HUES64 (cell line): ENCODE measurements around the gene APIP.

Experiments used
- H3K27ac ChIP-seq: 2 replicates; pipeline ENCODE4 v1.7.0; 2013; ENCODE audit warnings: low read depth, low read length, inconsistent platforms
- H3K27me3 ChIP-seq: 2 replicates; pipeline ENCODE4 v1.6.1; 2013; ENCODE audit warnings: mild to moderate bottlenecking, low read length; ENCODE audit not compliant: insufficient read depth
- H3K36me3 ChIP-seq: 2 replicates; pipeline ENCODE4 v1.6.1; 2013; ENCODE audit warnings: mild to moderate bottlenecking, low read length; ENCODE audit not compliant: insufficient read depth
- H3K4me1 ChIP-seq: 2 replicates; pipeline ENCODE4 v1.6.1; 2013; ENCODE audit warnings: mild to moderate bottlenecking, low read length, moderate library complexity; ENCODE audit not compliant: insufficient read depth
- H3K4me3 ChIP-seq: 2 replicates; pipeline ENCODE4 v1.5.1; 2013; ENCODE audit warnings: mild to moderate bottlenecking, low read length, moderate library complexity
- H3K9ac ChIP-seq: 2 replicates; pipeline ENCODE4 v1.6.1; 2013; ENCODE audit warnings: mild to moderate bottlenecking, low read depth, low read length
- H3K9me3 ChIP-seq: 2 replicates; pipeline ENCODE4 v1.6.1; 2013; ENCODE audit warnings: low read depth, low read length; ENCODE audit not compliant: insufficient read depth
- WGBS: fragments of 150-250, 120-280 bp; methylation state at CpG from one replicate; pipeline ENCODE4 v1.1.7; 2013; ENCODE audit warnings: missing lambda C conversion rate; 5-methylcytosine and 5-hydroxymethylcytosine counted together

Gene APIP

DNA sequence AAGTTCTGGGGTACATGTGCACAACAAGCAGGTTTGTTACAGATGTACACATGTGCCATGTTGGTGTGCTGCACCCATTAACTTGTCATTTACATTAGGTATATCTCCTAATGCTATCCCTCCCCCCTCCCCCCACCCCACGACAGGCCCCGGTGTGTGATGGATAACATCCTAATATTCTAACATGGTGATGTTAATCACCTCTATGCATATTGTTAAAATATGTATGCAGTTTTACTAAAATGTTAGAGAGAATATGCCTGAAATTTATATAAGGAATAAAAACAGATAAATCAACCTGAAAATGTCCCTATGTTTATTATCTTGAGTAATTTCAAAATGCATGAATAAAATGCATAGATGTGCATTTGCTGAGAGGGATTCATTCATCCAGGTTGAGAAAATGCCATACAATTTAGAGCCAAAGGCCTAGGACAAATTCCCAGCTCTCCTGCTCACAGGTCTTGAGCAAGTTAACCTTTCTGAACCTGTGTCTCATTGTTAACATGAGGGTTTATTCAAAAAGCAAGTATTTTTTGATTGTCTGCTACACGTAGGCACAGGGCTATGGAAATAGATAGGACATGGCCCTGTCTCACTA is 38.7 kb downstream of the APIP start:
- WGBS = 95% methylated on average over 1 of the region's 3 CpGs
- peaks cover 27% of the 10 kb centered on the region for H3K36me3 ChIP-seq
- no peak overlapping the region for H3K4me3 ChIP-seq
- H3K4me1 ChIP-seq = no peaks in the 10 kb centered on the region
- H3K27ac ChIP-seq = no peak overlapping the region
- no peaks in the 10 kb centered on the region for H3K27me3 ChIP-seq
- no peak overlapping the region for H3K9ac ChIP-seq
- no peaks in the 10 kb centered on the region for H3K9me3 ChIP-seq

GRCh38 chr11:34874202-34874601 is 42.0 kb downstream of the APIP start:
- Histone ChIP-seq H3K4me1 (no peaks in the 10 kb centered on the region), H3K4me3 (no peak overlapping the region), H3K36me3 (peaks cover 11% of the 10 kb centered on the region), H3K27me3 (no peaks in the 10 kb centered on the region), H3K9ac (no peak overlapping the region), H3K27ac (no peak overlapping the region), H3K9me3 (no peaks in the 10 kb centered on the region)
- 97% methylated on average over 4 of the region's 4 CpGs for WGBS

GRCh38 chr11:34870548-34871196 is 45.5 kb downstream of the APIP start:
- H3K4me1 ChIP-seq = no peaks in the 10 kb centered on the region
- 97% methylated on average over 4 of the region's 5 CpGs for WGBS
- H3K27me3 ChIP-seq = no peaks in the 10 kb centered on the region
- no peak overlapping the region for H3K9ac ChIP-seq
- peaks cover 6% of the 10 kb centered on the region; the same call in 1 of the 2 replicates for H3K36me3 ChIP-seq
- H3K27ac ChIP-seq = no peak overlapping the region
- no peaks in the 10 kb centered on the region for H3K9me3 ChIP-seq
- no peak overlapping the region for H3K4me3 ChIP-seq

DNA sequence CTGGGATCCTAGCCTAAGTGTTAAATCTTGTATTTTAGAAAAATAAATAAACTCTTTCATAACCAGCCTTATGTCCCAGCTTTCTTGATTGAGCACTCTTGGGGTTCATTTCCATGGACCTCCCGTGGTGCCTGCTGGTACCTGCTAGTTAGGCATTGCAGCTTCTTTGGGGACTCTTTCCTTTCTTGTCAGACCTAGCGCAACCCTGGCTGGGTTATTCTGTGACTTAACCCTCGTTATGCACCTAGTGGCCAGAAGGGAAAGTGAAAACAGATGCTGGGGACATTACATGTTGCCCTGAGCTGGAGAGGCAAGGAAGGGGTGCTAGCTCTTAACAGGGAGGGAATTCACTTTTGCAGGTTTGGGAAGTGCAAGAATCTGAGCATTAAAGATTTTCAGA is 46.8 kb downstream of the APIP start:
- no peaks in the 10 kb centered on the region for H3K9me3 ChIP-seq

DNA sequence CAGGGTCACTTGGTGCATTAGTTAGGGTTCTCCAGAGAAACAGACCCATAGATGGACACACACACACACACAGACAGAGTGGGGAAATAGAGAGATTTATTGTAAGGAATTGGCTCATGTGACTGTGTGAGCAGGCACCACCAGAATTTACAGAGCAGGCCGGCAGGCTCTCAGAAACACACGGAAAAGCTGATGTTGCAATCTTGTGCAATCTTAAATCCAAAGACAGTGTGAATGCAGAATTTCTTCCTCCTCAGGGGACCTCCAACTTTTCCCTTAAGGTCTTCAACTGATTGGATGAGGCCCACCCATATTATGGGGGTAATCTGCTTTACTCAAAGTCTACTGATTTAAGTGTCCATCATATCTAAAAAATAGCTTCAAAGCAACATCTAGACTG is 49.8 kb downstream of the APIP start:
- Histone ChIP-seq H3K36me3 (no peaks in the 10 kb centered on the region), H3K9me3 (no peaks in the 10 kb centered on the region), H3K27me3 (no peaks in the 10 kb centered on the region), H3K27ac (no peak overlapping the region), H3K9ac (no peak overlapping the region), H3K4me1 (no peaks in the 10 kb centered on the region), H3K4me3 (no peak overlapping the region)
- WGBS = 100% methylated on average over 2 of the region's 2 CpGs

More for the DNA sequence above, 46.8 kb downstream of the APIP start:
- Histone ChIP-seq H3K27me3 (no peaks in the 10 kb centered on the region), H3K36me3 (no peaks in the 10 kb centered on the region), H3K4me1 (no peaks in the 10 kb centered on the region), H3K27ac (no peak overlapping the region), H3K9ac (no peak overlapping the region), H3K4me3 (no peak overlapping the region)
- WGBS = 71% methylated on average over 3 of the region's 3 CpGs

- H3K27ac ChIP-seq = no peak overlapping the region
- no peaks in the 10 kb centered on the region for H3K4me1 ChIP-seq
- no peaks in the 10 kb centered on the region for H3K36me3 ChIP-seq
- no peak overlapping the region for H3K4me3 ChIP-seq
- H3K9ac ChIP-seq = no peak overlapping the region
- H3K9me3 ChIP-seq = no peaks in the 10 kb centered on the region
- WGBS = 97% methylated on average over 3 of the region's 3 CpGs
- no peaks in the 10 kb centered on the region for H3K27me3 ChIP-seq
Observed at GRCh38 chr11:34865261-34865660, 50.9 kb downstream of the APIP start.

- no peaks in the 10 kb centered on the region for H3K9me3 ChIP-seq
- H3K4me1 ChIP-seq = no peaks in the 10 kb centered on the region
- H3K9ac ChIP-seq = no peak overlapping the region
- H3K36me3 ChIP-seq = no peaks in the 10 kb centered on the region
- H3K27me3 ChIP-seq = no peaks in the 10 kb centered on the region
- no peak overlapping the region for H3K27ac ChIP-seq
- no peak overlapping the region for H3K4me3 ChIP-seq
- 84% methylated on average over 2 of the region's 2 CpGs for WGBS
Observed at GRCh38 chr11:34864424-34864823, 51.8 kb downstream of the APIP start.

DNA sequence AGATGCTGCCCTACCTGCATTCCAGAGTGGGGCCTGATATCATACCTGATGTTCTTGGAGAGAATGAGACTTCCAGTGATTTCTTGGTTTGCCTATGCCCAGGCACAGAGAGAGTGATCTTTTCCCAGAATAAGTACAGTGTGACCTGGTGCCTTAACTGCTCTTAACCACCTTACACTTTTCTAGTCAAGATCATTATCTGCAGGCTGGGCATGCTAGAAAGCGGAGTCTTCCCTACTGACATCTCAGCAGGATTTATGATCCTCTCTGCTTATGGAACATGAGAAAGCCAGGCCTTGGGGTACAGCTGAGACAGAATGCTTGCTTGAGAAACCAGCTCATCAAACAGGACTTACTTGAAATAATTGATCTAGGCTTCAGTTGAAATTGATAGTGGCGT is 53.1 kb downstream of the APIP start:
- no peaks in the 10 kb centered on the region for H3K4me1 ChIP-seq
- H3K4me3 ChIP-seq = no peak overlapping the region
- WGBS = 97% methylated on average over 1 of the region's 2 CpGs
- H3K9me3 ChIP-seq = no peaks in the 10 kb centered on the region
- H3K9ac ChIP-seq = no peak overlapping the region
- H3K27ac ChIP-seq = no peak overlapping the region
- H3K27me3 ChIP-seq = no peaks in the 10 kb centered on the region
- no peaks in the 10 kb centered on the region for H3K36me3 ChIP-seq

GRCh38 chr11:34860518-34860917 is 55.7 kb downstream of the APIP start:
- H3K9me3 ChIP-seq = no peaks in the 10 kb centered on the region
- no peaks in the 10 kb centered on the region for H3K36me3 ChIP-seq
- H3K27me3 ChIP-seq = no peaks in the 10 kb centered on the region
- H3K9ac ChIP-seq = no peak overlapping the region
- WGBS = 95% methylated on average over 4 of the region's 4 CpGs
- no peak overlapping the region for H3K27ac ChIP-seq
- H3K4me1 ChIP-seq = no peaks in the 10 kb centered on the region
- no peak overlapping the region for H3K4me3 ChIP-seq

DNA sequence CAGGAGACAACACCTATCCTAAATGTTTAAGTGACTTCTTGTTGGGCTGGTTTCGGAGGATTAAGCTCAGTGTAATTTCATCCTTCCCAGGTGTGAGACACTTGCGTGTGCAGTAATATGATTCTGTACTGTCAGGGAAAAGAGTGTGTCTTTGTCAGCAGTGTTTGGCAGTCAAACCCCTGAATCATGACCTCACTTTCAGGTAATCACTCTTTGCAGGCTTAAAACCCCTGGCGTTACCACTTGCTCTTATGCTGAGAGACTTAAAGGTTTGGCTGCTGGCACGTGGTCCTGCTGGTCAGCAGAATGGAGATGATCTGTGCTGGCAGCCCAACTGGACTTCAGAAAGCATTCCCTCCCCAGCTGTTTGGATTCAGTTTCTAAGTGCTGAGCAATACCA is 56.1 kb downstream of the APIP start:
- no peak overlapping the region for H3K27ac ChIP-seq
- WGBS = 92% methylated on average over 4 of the region's 4 CpGs

DNA sequence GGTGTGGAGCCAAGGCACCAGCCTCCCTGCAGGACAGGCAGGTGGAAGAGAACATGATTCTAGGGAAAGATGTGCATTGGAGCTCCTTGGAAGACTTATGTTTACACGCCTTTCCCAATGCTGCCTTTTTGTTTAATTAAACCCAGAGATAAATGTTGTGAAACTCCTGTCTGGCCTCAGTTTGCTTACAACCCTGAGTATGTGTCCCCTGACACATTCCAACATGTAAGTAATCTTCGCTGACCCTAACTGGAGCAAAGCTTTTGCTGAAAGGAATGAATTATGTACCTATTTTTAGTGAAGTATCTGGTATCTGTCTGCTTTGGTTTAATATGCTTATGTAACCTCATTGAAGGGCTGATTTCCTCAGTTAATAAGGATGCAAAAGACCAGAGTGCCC is 56.7 kb downstream of the APIP start:
- Histone ChIP-seq H3K9ac (no peak overlapping the region), H3K27me3 (no peaks in the 10 kb centered on the region), H3K4me1 (peaks cover 5% of the 10 kb centered on the region; the same call in 1 of the 2 replicates), H3K36me3 (no peaks in the 10 kb centered on the region), H3K9me3 (no peaks in the 10 kb centered on the region), H3K27ac (no peak overlapping the region), H3K4me3 (no peak overlapping the region)
- WGBS = 96% methylated on average over 2 of the region's 2 CpGs

More for the DNA sequence above, 56.1 kb downstream of the APIP start:
- Histone ChIP-seq H3K27me3 (no peaks in the 10 kb centered on the region), H3K4me3 (no peak overlapping the region), H3K9ac (no peak overlapping the region), H3K9me3 (no peaks in the 10 kb centered on the region), H3K36me3 (no peaks in the 10 kb centered on the region), H3K4me1 (peaks cover 3% of the 10 kb centered on the region; the same call in 1 of the 2 replicates)
